ENCODE measurements around the gene MARCO. TPM values are rescaled to one million over a fixed set of nuclear protein-coding genes. Genes with fewer than 3 reads are reported as not detected.
A peak's percentile ranks its signal among the peaks of the same experiment; 100 is the strongest.
"Not testable (repeated sequence)": the region's sequence is repeated elsewhere in the genome, so short reads cannot be mapped to it uniquely, and the experiment has no call there.

Gene MARCO
- total RNA-seq, 1 donor from 2014 or later: 2.7 TPM

DNA sequence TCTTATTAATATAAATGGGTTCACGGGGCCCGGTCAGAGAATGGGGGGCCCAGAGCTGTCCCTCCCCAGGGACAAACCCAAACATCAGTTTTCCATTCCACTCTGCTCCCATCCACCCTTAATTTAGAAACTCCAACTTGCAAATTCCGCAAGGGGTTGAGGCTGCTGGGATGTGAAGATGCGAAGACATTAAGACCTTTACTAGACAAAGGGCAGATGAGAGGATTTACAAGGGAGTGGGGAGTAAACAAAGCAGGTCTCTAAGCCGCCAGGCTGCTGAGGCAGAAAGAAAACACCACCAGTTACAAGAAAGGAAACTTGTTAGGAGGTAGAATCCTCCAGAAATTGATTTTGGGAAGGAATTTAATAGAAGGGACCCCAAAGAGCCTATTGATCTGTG is 33.1 kb downstream of the MARCO start:
- no peak for DNase-seq

DNA sequence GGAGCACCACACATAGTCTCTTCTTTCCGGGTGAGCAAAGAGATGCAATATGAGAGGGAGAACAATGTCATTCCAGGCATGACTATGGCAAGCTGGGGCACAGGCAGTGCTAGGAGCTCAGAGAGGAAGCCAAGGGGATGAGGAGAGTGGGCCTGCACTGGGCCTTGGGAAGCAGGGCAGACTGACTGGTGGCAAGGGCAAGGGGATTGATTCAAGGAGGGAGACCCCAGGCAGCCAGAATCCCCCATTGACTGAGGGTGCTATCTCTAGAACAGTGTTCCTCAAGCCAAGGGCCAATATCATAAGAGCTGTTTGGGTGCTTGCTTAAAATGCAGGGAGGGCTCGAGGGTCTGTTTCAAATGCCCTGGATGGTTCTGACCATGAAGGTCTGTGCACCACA is 36.1 kb downstream of the MARCO start:
- DNase-seq: no peak

DNA sequence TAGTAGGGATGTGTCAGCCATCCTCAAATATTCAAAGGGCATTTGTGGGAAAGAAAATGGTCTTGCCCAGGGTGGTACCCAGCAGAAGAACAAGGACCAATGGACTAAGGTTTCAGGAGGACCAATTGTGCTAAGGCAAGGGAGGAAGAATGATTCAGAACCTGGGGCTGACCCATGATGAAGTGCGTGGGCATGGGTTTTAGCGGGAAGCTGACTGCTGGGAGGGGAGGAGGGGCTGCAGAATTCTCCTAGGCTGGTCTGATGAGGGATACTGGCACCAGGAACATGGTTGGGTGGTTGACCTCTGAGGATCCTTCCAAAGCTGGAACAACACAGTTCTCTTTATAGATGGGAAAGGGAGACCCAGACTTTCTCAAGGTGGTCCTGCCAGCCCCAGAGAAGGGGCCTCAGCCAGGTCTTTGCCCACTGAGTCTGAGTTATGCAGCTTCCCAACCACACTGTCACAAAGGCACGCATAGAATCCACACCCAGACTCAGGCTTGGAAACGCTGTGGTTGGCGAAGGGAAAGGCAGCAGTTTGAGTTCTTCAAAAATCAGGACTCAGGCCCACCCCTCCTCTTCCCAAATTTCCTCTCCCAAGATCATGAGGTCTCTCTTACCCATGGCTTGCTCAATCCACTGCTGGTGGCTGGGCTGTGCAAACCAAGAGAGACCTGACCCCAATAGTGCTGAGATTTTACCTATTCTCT is 37.3 kb downstream of the MARCO start:
- DNase-seq: no peak

DNA sequence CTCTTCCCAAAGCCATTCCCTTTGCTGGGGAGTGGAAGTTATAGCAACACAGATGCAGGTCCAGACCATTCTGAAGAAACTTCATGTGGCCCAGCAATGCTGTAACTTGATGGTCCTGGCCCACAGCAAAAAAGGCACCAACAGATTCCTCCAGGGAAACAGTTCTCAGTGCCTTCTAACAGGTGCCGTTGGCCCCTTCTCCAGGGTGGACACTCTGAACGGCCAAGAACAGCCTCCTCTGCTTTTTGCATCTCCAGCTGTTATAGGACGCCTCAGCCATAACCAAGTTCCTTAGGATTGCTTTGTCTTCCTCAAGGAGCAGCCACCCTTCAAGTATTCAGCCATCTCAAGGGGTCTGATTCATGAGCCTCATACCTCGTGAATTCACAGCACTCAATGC is 38.0 kb downstream of the MARCO start:
- DNase-seq: no peak

DNA sequence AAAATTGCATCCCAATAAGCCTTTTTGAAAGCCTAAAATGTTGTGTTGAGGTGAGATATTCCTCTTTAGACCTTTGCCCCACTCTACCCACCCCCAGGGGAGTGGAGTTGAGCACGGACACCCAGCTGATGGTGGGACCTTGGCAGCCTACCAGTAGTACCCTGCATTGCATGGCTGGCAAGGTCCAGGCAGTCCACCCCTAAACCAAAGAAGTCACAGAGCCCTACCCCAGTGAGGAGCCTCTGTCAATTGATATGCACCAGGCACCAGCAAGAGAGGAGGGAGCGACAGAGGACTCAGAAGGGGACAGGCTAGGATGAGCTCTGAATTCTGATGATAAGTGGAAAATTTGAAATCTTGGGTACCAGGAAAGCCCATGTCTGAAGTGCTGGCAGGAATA is 38.6 kb downstream of the MARCO start:
- DNase-seq: no peak

DNA sequence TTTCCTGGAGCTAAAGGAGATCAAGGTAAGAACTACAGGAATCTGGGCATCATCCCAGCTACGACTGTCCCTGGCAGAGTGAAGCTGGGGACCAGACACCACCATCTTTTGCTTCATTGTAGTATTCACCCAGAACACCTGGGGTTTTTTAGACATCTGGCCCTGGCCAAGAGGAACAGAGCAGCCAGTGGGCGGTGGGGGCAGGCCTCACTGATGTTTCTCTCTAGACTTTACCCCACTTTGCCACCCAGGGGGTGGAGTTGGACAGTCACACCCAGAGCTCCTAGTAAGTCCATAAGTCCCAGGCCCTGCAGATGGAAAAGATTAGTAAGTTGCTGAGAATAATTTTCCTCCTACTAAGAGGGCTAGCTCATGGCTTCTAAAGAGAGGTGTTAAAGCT is 39.6 kb downstream of the MARCO start:
- no peak for DNase-seq

DNA sequence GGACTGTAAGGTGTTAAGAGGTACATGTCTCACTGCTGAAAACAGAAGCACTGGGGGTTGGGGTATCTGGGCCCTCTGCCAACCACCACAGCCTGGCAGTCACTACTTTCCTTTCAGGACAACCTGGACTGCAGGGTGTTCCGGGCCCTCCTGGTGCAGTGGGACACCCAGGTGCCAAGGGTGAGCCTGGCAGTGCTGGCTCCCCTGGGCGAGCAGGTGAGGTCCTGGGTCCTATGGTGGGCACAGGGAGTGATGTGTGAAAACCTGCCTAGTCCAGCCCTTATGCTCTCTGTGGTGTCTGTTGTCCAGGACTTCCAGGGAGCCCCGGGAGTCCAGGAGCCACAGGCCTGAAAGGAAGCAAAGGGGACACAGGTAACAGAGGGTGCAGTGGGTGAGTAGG is 40.0 kb downstream of the MARCO start:
- no peak for DNase-seq

DNA sequence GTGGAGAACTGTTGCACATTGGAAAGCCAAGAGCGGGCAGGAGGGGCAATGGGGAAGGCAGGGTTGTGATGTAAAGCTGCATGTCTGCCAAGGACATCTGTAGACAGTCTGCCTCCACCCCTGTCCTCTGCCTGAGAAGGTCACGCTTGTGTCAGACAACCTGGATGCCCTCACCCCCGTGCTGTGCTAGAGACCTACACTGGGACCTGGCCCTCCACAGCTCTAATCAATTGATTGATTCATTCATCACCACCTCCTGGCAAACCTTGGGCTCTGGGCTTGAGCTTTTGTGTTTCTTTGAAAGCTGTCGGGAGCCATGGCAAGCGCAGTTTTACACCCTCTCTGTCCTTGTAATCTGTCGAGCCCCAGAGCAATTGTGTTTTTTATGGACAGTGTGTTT is 41.1 kb downstream of the MARCO start:
- DNase-seq: no peak

DNA sequence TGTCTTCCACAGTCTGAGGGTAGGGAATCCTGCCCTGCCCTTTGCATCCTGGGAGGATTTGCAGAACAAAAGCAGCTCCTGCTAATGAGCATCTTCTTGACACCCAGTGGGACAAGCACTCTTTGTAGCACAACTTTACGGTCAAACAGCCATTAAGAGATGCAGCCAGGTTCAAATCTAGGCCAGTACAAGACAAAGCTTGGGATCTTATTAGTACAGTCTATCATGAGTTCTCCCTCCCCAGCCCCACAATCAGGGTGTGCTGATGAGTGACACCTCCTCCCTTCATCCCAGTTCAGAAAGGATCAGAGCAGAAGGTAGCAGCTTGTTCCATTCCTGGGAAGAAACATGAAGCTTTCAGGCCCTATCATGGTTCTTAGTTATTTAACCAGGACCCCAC is 41.9 kb downstream of the MARCO start:
- no peak for DNase-seq

DNA sequence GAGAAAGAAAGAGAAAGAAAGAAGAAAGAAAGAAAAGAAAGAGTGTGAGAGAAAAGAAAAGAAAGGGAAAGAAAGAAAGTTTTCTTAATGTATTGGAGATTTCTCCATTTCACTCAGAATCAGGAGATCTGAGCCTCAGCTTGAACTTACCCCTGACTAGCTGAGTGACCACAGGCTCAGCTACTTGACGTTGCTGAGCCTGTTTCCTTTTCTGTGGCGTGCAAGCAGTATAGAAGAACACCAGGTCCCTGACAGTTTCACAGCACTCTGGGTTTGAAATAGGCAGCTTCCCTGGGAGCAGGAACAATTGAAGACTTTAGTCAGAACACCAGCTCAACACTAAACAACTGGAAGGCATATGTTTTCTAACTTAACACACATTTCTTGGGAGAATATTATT is 44.7 kb downstream of the MARCO start:
- DNase-seq: no peak

DNA sequence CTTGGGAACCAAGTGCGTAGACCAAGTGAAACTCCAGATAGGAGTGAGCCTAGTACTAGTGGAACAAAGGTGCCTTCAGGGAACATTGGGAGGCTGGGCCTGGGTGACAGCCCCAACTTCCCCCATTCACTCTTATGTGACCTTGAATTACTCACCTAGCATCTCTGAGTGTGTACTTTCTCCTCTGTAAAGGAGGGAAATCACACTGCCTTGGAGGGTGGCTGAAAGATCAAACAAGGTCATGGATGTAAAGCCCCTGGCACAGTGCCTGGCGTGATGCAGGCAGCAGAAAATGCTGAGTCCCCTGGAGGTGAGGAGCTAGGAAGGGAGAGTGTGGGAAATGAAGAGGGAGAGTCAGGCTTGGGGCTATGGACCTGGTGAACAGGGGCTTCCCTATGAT is 45.9 kb downstream of the MARCO start:
- DNase-seq: no peak

DNA sequence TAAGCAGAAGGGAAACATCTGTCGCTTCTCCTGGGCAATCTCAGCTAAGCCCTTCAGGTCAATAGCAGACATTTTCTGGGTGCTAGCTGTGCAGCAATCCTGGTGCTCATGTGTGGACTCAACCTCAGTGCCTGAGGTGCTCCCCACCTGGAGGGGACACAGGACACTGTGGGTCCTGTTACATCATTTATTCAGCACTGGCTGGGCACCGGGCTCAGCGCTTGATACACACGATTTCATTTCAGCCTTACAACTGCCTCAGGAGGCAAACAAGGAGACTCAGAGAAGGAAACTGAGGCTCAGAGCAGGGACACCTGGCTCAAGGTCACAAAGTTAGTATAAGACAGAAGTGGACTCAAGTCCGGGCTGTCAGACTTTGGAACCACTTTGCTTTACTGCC is 46.7 kb downstream of the MARCO start:
- DNase-seq: no peak

DNA sequence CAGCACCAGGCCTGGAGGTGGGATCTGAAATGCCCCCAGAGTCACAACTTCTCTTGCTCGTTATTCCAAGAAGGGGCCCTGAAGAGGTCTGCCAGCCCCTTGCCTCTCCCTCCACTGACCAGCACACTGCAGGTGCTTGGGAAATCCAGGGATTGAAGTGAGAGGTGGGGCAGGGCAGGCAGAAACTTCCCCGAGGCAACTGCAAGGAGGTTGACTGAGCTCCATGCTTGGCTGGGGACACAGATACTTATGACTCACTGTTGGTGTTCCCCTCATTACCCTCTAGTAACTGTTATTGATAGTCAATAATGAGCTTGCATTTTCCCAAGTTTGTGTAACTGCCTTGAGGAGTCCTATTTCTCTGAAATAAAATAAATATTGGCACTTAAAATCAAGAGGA is 47.5 kb downstream of the MARCO start:
- no peak for DNase-seq

DNA sequence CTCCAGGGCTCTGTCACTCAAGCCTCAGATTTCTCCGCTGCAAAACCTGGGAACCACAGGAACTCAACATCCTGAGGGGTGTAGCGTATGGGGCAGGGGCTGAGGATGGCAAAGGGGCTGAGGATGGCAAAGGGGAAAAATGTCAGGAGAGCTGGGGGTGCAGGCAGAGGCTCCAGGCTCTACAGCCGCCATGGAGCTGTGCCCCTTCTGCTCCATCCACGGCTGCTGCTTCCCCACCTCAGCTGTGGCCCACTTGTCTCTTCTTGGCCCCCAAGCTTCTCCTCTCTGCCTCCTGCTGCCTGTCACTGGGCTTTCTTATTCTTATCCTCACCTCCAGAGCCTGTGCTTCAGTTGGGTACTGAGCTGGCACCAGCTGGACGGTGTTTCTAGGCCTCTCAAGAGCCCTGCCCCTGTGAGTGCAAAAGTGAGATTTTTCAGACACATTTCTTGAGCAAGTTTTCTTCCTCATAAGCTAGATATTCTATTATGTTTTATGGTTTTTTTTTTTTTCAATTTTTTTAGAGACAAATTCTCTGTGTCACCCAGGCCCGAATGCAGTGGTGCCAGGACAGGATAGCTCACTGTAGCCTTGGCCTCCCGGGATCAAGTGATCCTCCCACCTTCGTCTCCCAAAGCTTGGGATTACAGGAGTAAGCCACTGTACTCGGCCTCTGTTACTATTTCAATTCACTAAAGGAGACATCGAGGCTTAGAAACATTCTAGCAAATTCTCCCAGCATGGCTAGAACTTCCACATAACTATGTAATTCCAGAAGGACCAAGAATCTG is 49.0 kb downstream of the MARCO start:
- no peak for DNase-seq

DNA sequence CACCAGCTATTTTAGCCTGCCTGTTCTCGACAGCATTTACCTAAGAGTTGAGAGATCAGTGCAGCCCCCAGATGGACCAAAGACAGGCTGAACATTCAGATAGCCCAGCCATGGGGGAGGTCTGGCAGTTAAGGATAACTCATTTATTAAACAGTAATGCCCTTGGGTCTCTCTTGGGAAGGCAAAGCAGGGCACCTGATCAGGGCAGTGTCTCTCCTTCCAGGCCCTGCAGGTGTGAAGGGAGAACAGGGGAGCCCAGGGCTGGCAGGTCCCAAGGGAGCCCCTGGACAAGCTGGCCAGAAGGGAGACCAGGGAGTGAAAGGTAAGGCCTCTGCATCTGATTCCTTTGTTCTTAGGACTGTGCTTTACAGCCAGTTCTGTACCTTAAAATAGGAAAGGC is 49.6 kb downstream of the MARCO start:
- DNase-seq: no peak

DNA sequence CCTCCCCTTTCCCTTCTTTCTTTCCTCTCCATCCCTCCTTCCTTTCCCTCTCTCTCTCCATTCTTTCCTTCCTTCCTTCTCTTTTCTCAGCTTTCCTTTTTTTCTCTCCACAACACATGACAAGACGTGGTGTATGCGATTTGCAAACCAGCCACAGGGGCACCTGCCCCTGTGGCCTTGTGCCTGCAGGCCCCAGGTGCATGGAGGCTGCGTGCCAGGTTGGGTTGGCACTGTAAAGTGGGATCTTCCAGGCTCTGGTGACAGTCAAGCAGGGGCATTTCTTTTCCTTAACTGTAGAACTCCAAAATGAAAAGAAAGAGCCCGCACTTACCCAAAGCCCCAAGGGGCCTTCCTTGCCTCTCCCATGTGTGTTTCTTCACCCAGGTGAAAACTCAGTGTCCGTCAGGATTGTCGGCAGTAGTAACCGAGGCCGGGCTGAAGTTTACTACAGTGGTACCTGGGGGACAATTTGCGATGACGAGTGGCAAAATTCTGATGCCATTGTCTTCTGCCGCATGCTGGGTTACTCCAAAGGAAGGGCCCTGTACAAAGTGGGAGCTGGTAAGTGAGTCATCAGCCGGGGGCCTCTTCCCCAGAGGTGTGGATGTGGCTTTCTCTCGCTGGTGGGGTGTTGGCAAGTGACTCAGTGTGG is 50.9 kb downstream of the MARCO start:
- no peak for DNase-seq

DNA sequence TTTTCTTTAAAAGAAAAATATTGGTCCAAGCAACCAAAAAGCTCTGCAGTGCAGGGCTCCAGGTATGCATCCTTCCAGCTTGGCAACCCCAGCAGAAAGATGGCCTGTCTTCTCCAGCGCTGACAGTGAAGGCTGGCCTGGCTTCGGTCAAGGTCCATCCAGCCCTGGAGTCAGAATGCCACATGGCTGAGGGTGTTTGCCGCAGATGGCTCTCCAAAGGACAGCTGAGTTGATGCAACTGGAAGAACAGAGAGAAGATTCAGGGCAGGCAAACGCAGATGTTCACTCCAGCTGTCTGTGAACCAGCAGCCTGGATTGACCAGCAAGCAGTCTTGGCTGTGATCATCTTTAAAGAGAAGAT is 51.4 kb downstream of the MARCO start:
- DNase-seq: peak; percentile 35

DNA sequence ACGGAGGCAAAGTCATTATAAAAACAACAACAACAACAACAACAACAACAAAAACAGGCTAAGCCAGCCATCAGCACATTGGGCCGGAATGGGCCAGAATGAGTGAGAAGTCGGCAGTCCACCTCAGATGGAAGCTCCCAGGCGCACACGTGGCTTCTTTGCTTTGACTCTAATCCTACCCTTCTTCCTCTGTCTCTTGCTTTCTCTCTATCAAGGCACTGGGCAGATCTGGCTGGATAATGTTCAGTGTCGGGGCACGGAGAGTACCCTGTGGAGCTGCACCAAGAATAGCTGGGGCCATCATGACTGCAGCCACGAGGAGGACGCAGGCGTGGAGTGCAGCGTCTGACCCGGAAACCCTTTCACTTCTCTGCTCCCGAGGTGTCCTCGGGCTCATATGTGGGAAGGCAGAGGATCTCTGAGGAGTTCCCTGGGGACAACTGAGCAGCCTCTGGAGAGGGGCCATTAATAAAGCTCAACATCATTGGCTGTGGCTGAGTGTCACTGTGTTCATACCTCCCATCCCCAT is 52.2 kb downstream of the MARCO start:
- no peak for DNase-seq

DNA sequence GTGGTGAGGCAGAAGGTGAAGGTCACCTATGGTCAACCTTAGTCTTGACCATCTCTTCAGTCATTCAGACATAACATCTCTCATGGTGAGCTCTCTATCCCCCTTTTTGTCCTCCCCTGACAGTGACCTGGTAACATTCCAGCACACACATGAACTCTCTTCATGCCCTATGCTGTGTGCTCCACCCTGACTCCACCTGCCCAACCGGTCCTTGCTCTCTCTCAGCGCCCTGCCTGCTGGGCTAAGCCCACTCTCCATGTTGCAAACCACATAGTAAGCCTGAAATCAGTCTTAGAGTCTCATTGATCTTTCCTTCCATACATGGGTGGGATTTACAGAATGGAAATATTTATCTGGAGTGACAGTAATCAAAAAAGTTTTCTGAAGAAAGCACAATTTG is 52.8 kb downstream of the MARCO start:
- DNase-seq: no peak

DNA sequence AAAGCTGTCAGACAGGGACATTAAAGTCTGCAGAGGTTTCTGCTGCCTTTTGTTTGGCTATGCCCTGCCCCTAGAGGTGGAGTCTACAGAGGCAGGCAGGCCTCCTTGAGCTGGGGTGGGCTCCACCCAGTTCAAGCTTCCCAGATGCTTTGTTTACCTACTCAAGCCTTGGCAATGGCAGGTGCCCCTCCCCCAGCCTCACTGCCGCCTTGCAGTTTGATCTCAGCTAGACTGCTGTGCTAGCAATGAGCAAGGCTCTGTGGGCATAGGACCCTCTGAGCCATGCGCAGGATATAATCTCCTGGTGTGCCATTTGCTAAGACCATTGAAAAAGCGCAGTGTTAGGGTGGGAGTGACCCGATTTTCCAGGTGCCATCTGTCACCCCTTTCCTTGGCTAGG is 61.9 kb downstream of the MARCO start:
- DNase-seq: not testable (repeated sequence)

DNA sequence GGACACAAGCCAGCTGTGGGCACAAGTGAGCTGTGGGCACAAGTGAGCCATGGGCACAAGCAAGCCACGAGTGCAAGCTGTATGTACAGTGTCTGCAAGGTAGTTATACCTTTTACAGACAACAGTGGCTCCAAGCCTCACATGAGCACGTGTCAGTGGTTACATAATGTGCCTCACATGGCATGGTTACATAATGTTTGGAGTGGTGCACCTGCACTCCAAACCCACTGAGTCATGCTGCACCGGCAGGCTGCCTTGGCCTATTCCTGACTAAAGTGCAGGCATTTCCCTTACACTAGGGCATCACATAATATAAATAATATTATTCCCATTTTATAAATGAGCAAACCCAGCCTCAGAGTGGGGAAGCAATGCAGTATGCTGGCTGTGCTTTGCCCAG is 62.6 kb downstream of the MARCO start:
- no peak for DNase-seq

DNA sequence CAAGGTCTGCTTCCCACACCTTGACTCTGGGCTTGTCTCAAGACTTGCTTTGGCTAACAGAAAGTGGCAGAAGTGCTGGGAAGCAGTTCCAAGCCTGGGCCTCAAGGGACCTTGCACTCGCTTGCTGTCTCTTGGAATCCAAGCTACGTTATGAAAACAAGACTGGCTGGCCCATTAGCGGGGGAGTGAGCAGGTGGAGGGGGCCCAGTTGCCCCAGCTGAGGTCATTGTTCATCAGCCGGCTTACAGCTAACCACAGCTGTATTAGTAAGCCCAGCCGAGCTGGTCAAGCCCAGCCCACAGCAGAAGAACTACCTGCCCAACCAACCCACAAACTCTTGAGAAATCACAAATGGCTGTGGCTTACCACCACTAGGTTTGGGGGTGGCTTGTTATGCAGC is 63.1 kb downstream of the MARCO start:
- no peak for DNase-seq

DNA sequence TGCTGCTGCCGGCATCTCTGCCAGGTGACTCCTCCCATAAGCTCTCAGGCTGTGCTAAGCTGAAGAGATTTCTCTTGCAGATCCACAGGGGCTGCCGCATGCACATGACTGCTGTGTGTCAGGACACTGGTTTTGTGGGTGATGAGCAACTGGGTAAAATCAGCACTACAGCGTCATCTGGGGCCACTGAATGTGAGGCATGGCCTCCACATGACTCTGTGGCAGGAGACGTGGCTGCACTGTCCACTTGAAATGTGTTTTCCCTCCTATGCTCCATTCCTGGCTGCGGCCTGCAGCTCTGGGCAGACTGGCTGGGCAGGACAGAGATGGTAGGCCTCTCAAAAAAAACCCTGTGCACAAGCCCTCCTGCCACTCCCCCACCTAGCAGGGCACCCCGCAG is 63.6 kb downstream of the MARCO start:
- no peak for DNase-seq

DNA sequence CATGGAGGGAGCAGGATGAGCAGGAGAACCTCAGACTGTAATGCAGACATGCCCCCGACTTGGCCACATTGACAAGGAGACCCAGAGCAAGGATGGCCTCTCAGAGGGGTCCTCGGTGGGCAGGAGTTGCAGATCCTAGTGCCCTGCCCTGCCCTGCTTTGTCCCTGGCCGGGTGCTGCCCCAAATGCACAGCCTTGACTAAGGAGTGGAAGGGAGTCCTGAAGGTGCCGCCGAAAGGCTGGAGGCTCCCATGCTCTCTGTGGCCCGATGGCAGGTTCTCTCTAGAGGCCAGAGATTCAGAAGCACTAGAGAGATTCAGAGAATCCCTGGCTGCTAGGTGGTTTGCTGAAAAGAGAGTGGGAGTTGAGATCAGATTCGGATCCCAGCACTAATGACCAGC is 64.4 kb downstream of the MARCO start:
- no peak for DNase-seq

All from tongue (tissue), 2 donors.